GM06990 (cell line): ENCODE data around the gene DDX51.

ENCODE experiments used
- DNase-seq: peaks from one replicate; pipeline ENCODE4 v3.0.0-alpha.2; 2011; ENCODE audit not compliant: insufficient read length; ENCODE audit errors: extremely low read depth
- H3K27me3 ChIP-seq: replicated peaks from 2 replicates; pipeline ENCODE4 v1.6.0; 2011; ENCODE audit warnings: low read length; ENCODE audit not compliant: control insufficient read depth, insufficient read depth
- H3K36me3 ChIP-seq: 2 replicates; pipeline ENCODE4 v1.5.1; 2011; ENCODE audit warnings: low read length; ENCODE audit not compliant: control insufficient read depth, insufficient read depth
- H3K4me3 ChIP-seq: replicated peaks from 2 replicates; pipeline ENCODE4 v1.5.1; 2011; ENCODE audit warnings: low read depth, mild to moderate bottlenecking, control low read depth, low read length
- TF ChIP-seq, protein P1 (sequence below): IDR thresholded peaks from 2 replicates; pipeline ENCODE4 v1.5.1; 2011; ENCODE audit warnings: low read length, control low read depth, mild to moderate bottlenecking, inconsistent platforms; ENCODE audit not compliant: insufficient read depth, poor library complexity, severe bottlenecking

DDX51 gene

DNA sequence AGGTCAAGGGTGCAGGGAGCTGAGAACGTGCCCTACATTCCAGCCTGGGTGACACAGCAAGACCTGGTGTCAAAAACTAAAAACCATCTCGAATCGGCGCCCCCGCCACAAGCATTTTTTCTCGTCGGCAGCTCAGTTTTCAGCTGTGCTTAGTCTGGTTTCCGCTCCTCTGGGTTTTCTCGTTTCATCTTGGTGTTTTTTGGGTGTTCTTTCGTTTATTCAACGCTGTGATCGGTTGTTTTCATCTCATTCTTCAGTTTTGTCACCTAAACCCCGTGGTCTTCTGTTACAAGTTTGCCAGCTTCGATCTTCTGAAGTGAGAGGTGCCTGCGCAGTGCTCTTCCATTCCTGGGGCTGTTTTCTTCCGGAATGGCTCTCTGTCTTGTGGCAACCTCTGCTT is 41.6 kb upstream of the DDX51 start:
- Histone ChIP-seq H3K4me3 (no peak overlapping the region), H3K36me3 (no peaks in the 10 kb centered on the region), H3K27me3 (no peaks in the 10 kb centered on the region)
- DNase-seq: no peak
- TF ChIP-seq, protein P1, sequence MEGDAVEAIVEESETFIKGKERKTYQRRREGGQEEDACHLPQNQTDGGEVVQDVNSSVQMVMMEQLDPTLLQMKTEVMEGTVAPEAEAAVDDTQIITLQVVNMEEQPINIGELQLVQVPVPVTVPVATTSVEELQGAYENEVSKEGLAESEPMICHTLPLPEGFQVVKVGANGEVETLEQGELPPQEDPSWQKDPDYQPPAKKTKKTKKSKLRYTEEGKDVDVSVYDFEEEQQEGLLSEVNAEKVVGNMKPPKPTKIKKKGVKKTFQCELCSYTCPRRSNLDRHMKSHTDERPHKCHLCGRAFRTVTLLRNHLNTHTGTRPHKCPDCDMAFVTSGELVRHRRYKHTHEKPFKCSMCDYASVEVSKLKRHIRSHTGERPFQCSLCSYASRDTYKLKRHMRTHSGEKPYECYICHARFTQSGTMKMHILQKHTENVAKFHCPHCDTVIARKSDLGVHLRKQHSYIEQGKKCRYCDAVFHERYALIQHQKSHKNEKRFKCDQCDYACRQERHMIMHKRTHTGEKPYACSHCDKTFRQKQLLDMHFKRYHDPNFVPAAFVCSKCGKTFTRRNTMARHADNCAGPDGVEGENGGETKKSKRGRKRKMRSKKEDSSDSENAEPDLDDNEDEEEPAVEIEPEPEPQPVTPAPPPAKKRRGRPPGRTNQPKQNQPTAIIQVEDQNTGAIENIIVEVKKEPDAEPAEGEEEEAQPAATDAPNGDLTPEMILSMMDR: no peak

DNA sequence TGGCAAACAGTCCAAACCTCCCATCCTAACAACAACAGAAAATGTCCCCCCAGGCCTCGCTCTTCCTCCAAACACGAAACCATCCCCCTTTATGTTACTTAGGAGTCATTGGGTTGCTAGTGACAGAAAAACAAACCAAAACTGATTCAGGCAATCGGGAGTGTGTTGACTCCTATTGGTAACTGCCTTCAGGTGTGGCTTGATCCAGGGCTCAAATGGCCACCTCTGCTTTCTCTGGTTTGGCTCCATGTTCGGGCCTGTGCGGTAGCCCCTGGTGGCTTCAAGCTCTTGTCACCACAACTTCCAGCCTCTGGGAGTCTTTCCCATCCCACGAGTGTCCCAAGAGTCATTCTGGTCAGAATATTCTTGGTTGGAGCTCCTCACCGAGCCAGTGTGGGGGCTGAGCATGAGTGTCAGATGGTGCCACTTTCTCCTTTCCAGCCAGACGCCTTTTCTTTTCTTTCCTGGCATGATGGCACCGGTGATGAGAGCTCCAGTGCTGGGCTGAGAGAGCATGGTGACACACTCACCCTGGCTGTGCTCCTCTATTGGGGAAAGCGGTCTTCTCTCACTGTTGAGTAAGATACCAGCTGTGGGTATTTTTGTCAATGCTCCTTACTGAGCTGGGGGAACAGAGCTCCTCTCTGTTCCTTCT is 38.7 kb upstream of the DDX51 start:
- TF ChIP-seq, protein P1: no peak
- Histone ChIP-seq H3K27me3 (no peaks in the 10 kb centered on the region), H3K36me3 (no peaks in the 10 kb centered on the region), H3K4me3 (no peak overlapping the region)
- no peak for DNase-seq

DNA sequence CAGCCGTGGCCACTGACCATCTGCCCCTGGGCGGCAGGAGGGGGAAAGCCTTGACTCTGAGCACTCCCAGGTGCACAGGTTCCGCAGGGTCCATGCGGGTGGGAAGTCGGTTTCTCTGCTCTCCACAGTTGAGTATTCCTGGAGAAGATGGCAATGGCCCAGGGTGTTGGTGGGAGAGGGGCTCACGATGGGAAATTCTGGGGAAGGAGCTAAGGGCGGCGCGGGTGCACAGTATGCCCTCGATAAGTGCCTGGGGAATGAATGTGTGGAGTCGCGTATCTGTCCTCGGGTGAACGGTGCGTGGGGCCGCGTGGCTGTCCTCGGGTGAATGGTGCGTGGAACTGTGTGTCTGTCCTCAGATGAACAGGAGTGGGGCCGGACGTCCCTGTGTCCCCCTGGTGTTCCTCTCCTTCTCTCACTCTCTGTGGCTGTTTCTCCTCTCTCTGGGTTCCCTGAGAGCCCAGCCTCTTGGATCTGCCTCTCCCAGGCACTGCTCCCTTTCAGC is 38.1 kb upstream of the DDX51 start:
- no peak for DNase-seq
- H3K4me3 ChIP-seq: no peak overlapping the region
- TF ChIP-seq, protein P1: no peak
- no peaks in the 10 kb centered on the region for H3K36me3 ChIP-seq
- H3K27me3 ChIP-seq: no peaks in the 10 kb centered on the region

DNA sequence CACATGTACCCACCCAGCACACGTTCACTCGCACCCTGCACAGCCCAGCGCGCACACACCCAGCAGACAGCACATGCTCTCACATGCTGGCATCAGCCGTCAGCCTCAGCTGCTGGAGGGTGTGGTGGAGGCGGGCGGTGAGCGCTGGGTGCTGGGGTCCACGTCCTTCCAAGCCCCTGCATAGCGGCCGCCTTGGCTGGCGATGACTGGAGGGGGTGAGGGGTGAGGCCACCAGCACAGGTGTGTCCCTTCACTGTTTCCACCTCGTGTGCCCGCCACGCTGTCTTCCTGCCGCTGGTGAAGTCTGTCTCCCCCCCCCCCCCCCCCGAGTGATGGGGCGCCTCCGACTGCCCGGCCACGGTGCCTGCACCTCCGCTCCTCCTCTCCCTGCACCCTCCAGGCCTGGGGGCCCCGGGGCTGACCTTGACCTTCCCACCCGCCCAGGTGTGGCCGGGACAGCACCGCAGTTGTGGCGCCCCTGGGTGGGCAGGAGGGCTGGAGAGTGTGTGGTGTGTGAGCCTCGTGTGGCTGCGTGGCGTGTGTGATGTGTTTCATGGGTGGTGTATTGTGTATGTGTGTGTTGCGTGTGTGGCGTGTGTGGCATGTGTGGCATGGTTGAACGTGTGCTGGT is 37.6 kb upstream of the DDX51 start:
- no peaks in the 10 kb centered on the region for H3K27me3 ChIP-seq
- DNase-seq: no peak
- no peaks in the 10 kb centered on the region for H3K36me3 ChIP-seq
- H3K4me3 ChIP-seq: no peak overlapping the region
- TF ChIP-seq, protein P1: no peak

DNA sequence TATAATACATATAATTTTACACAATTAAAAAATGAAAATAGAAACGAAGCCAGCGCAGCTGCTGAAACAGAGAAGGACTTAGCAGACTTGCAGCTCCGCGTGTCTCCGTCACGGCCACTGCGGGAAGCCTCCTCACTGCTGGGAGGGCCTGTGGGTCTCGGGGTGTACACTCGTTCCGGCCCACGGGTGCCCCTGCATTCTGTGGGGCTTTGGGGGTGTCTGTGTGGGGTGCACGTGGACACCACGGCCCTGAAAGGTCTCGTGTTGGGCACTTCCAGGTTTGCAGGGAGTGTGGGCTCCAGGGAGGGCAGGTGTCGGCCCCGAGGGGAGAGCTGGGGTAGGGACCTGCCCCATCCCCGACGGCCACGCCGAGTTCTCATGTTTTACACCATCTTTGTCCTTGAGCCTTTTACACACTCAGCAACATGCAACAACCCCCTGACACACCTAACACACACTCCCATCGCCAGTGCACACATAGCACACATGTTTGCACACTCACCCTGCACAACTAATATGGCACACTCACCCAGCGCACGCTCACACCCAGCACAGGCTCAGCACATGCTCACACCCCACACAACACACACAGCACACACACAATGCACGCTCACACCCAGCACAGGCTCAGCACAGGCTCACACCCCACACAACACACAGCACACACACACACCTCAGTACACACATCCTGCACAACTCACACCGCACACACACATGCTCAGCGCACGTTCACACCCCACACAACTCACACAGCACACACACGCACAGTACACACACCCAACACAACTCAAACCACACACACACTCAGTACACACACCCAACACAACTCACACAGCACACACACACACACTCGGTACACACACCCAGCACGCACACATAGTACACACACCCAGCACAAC is 36.8 kb upstream of the DDX51 start:
- Histone ChIP-seq H3K27me3 (no peaks in the 10 kb centered on the region), H3K36me3 (no peaks in the 10 kb centered on the region), H3K4me3 (no peak overlapping the region)
- TF ChIP-seq, protein P1: no peak
- no peak for DNase-seq
